WTC11 (cell line): ENCODE measurements around the gene EZR. TPM values are rescaled to one million over a fixed set of nuclear protein-coding genes. Genes with fewer than 3 reads are reported as not detected.
A peak's percentile ranks its signal among the peaks of the same experiment; 100 is the strongest.

ENCODE experiments used
- ATAC-seq: fragments of 200-7000 bp; cut with Tn5 transposase; 2 replicates; pipeline ENCODE4 v1.10.0; 2021; ENCODE audit warnings: mild to moderate bottlenecking, moderate library complexity
- CTCF ChIA-PET: fragments of 300-600 bp; sonication (Branson Sonifier 250); formaldehyde crosslinking; loops from one replicate; lab custom pipeline; 2021; ENCODE audit warnings: antibody characterized with exemption; lab: Charles Lee
- POLR2A ChIA-PET: fragments of 350-600 bp; sonication (Branson Sonifier 250); formaldehyde crosslinking; loops from one replicate; lab custom pipeline; 2021; ENCODE audit warnings: antibody characterized with exemption; lab: Charles Lee
- DNase-seq: peaks from one replicate; pipeline ENCODE4 v3.0.0; 2021; ENCODE audit warnings: low spot score
- H3K27ac Mint-ChIP-seq: 2 replicates; pipeline ENCODE4 v1.8.0; 2021; ENCODE audit warnings: mixed read lengths
- H3K27me3 Mint-ChIP-seq: 2 replicates; pipeline ENCODE4 v1.8.0; 2021; ENCODE audit warnings: low read depth, mild to moderate bottlenecking, moderate library complexity, mixed read lengths
- H3K36me3 Mint-ChIP-seq: 2 replicates; pipeline ENCODE4 v1.8.0; 2021; ENCODE audit warnings: mixed read lengths
- H3K4me1 Mint-ChIP-seq: 2 replicates; pipeline ENCODE4 v1.8.0; 2022; ENCODE audit warnings: mixed read lengths
- H3K4me3 Mint-ChIP-seq: 2 replicates; pipeline ENCODE4 v1.8.0; 2021; ENCODE audit warnings: mild to moderate bottlenecking, moderate library complexity, mixed read lengths
- H3K9me3 Mint-ChIP-seq: 2 replicates; pipeline ENCODE4 v1.8.0; 2021; ENCODE audit warnings: mixed read lengths
- ESRRA ChIP-seq: sonication (generic); formaldehyde crosslinking; IDR thresholded peaks from 2 replicates; pipeline ENCODE4 v1.8.1; 2022; ENCODE audit warnings: mild to moderate bottlenecking, missing genetic modification reagents, borderline replicate concordance
- FOXP4 ChIP-seq: sonication (generic); formaldehyde crosslinking; IDR thresholded peaks from 2 replicates; pipeline ENCODE4 v1.8.0; 2022; ENCODE audit warnings: mild to moderate bottlenecking, missing genetic modification reagents
- GRHL2 ChIP-seq: fragments of 250-450 bp; sonication (Bioruptor Pico); IDR thresholded peaks from 2 replicates; pipeline ENCODE4 v1.8.0; 2022; ENCODE audit warnings: mild to moderate bottlenecking, moderate library complexity; ENCODE audit not compliant: insufficient replicate concordance, severe bottlenecking
- HMGXB4 ChIP-seq: sonication (generic); formaldehyde crosslinking; IDR thresholded peaks from 2 replicates; pipeline ENCODE4 v1.8.1; 2023; ENCODE audit warnings: mild to moderate bottlenecking, moderate library complexity, missing genetic modification reagents
- NFE2L1 ChIP-seq: sonication (generic); formaldehyde crosslinking; IDR thresholded peaks from 2 replicates; pipeline ENCODE4 v1.8.1; 2023; ENCODE audit warnings: missing genetic modification reagents
- NR3C1 ChIP-seq: sonication (generic); formaldehyde crosslinking; conservative IDR thresholded peaks from 2 replicates; pipeline ENCODE4 v1.8.1; 2023; ENCODE audit warnings: low read depth, mild to moderate bottlenecking, missing genetic modification reagents
- OVOL2 ChIP-seq: fragments of 250-450 bp; sonication (Bioruptor Pico); IDR thresholded peaks from 2 replicates; pipeline ENCODE4 v1.9.0; 2021; ENCODE audit warnings: mild to moderate bottlenecking, borderline replicate concordance
- PRRX2 ChIP-seq: fragments of 250-450 bp; sonication (Bioruptor Pico); IDR thresholded peaks from 2 replicates; pipeline ENCODE4 v1.8.0; 2021; ENCODE audit warnings: mild to moderate bottlenecking
- RELA ChIP-seq: sonication (generic); formaldehyde crosslinking; IDR thresholded peaks from 2 replicates; pipeline ENCODE4 v1.8.1; 2022; ENCODE audit warnings: missing genetic modification reagents, mild to moderate bottlenecking, borderline replicate concordance
- RORB ChIP-seq: fragments of 250-450 bp; sonication (Bioruptor Pico); IDR thresholded peaks from 2 replicates; pipeline ENCODE4 v1.9.0; 2021; ENCODE audit warnings: mild to moderate bottlenecking
- SMAD4 ChIP-seq: sonication (generic); formaldehyde crosslinking; IDR thresholded peaks from 2 replicates; pipeline ENCODE4 v1.8.0; 2022; ENCODE audit warnings: mild to moderate bottlenecking, missing genetic modification reagents
- STAT6 ChIP-seq: sonication (generic); formaldehyde crosslinking; conservative IDR thresholded peaks from 2 replicates; pipeline ENCODE4 v1.8.1; 2023; ENCODE audit warnings: mild to moderate bottlenecking, low read depth, missing genetic modification reagents, moderate library complexity
- TEAD1 ChIP-seq: sonication (generic); formaldehyde crosslinking; IDR thresholded peaks from 2 replicates; pipeline ENCODE4 v1.8.0; 2022; ENCODE audit warnings: mild to moderate bottlenecking, missing genetic modification reagents
- TEAD4 ChIP-seq: sonication (generic); formaldehyde crosslinking; IDR thresholded peaks from 2 replicates; pipeline ENCODE4 v1.8.0; 2022; ENCODE audit warnings: mild to moderate bottlenecking, missing genetic modification reagents
- ZNF219 ChIP-seq: sonication (generic); formaldehyde crosslinking; IDR thresholded peaks from 2 replicates; pipeline ENCODE4 v1.8.0; 2023; ENCODE audit warnings: missing genetic modification reagents, mild to moderate bottlenecking, borderline replicate concordance
- ZNF281 ChIP-seq: sonication (generic); formaldehyde crosslinking; IDR thresholded peaks from 2 replicates; pipeline ENCODE4 v1.8.0; 2023; ENCODE audit warnings: mild to moderate bottlenecking, missing genetic modification reagents
- ZNF423 ChIP-seq: fragments of 250-450 bp; sonication (Bioruptor Pico); IDR thresholded peaks from 2 replicates; pipeline ENCODE4 v2.1.2; 2022; ENCODE audit warnings: mild to moderate bottlenecking, moderate library complexity
- ZSCAN18 ChIP-seq: fragments of 250-450 bp; sonication (Bioruptor Pico); IDR thresholded peaks from 2 replicates; pipeline ENCODE4 v2.1.2; 2022; ENCODE audit warnings: mild to moderate bottlenecking, moderate library complexity
- total RNA-seq: library from RNA; stranded (reverse); gene quantifications from 3 replicates; pipeline ENCODE4 v1.2.3, GENCODE V29; 2021
- TF ChIP-seq, protein P1 (sequence below): sonication (generic); formaldehyde crosslinking; IDR thresholded peaks from 2 replicates; pipeline ENCODE4 v1.8.1; 2023; ENCODE audit warnings: mild to moderate bottlenecking, missing genetic modification reagents
- TF ChIP-seq, protein P2 (sequence below): fragments of 250-450 bp; sonication (Bioruptor Pico); IDR thresholded peaks from 2 replicates; pipeline ENCODE4 v1.9.0; 2021; ENCODE audit warnings: mild to moderate bottlenecking

The EZR gene
- total RNA-seq, 1 experiment from 2014 or later, result 215 TPM

- TF ChIP-seq ZNF281 (CRISPR knock-in tag), result no peak
- TF ChIP-seq PRRX2 (CRISPR knock-in tag), result no peak
These were observed 34.7 kb upstream of the EZR start (continued) for GRCh38 chr6:158853880-158854213.

GRCh38 chr6:158853072-158853879 lies 34.1 kb upstream of the EZR start:
- CTCF ChIA-PET, result interaction anchor here (0.6 to 2.0 kb wide), 8 partner anchors 10 to 69 kb away, joined by 3 to 9 read pairs (median 4); partner anchors contain the start of gene EZR
- ATAC-seq (peak; percentile 89), DNase-seq (peak; percentile 91)
- Mint-ChIP-seq H3K36me3 (no peaks in the 10 kb centered on the region), H3K9me3 (no peaks in the 10 kb centered on the region), H3K4me1 (peaks cover 36% of the 10 kb centered on the region), H3K27ac (no peak overlapping the region), H3K4me3 (no peak overlapping the region), H3K27me3 (no peaks in the 10 kb centered on the region)
- POLR2A ChIA-PET, result interaction anchor here (0.5 to 2.8 kb wide), 6 partner anchors 16 to 58 kb away, joined by 3 to 40 read pairs (median 6); partner anchors contain the start of gene EZR
- TF ChIP-seq ZNF423, result peak; percentile 94
- TF ChIP-seq GRHL2 (CRISPR knock-in tag), result no peak
- TF ChIP-seq FOXP4 (CRISPR knock-in tag), result peak; percentile 84; the same call in 1 of the 2 replicates
- 0 out of 2 replicates have a peak, but pooled peaks have one; percentile 19 for TF ChIP-seq ESRRA
- no peak for TF ChIP-seq HMGXB4
- no peak for TF ChIP-seq ZSCAN18 (CRISPR knock-in tag)
- TF ChIP-seq, protein P1, sequence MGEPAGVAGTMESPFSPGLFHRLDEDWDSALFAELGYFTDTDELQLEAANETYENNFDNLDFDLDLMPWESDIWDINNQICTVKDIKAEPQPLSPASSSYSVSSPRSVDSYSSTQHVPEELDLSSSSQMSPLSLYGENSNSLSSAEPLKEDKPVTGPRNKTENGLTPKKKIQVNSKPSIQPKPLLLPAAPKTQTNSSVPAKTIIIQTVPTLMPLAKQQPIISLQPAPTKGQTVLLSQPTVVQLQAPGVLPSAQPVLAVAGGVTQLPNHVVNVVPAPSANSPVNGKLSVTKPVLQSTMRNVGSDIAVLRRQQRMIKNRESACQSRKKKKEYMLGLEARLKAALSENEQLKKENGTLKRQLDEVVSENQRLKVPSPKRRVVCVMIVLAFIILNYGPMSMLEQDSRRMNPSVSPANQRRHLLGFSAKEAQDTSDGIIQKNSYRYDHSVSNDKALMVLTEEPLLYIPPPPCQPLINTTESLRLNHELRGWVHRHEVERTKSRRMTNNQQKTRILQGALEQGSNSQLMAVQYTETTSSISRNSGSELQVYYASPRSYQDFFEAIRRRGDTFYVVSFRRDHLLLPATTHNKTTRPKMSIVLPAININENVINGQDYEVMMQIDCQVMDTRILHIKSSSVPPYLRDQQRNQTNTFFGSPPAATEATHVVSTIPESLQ (CRISPR knock-in tag), result no peak
- TF ChIP-seq NFE2L1 (CRISPR knock-in tag), result no peak; the same call in none of the 2 replicates
- no peak for TF ChIP-seq STAT6 (CRISPR knock-in tag)
- no peak for TF ChIP-seq NR3C1 (CRISPR knock-in tag)
- TF ChIP-seq, protein P2, sequence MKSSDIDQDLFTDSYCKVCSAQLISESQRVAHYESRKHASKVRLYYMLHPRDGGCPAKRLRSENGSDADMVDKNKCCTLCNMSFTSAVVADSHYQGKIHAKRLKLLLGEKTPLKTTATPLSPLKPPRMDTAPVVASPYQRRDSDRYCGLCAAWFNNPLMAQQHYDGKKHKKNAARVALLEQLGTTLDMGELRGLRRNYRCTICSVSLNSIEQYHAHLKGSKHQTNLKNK (CRISPR knock-in tag), result no peak
- TF ChIP-seq PRRX2 (CRISPR knock-in tag), result 0 out of 2 replicates have a peak, but pooled peaks have one; percentile 62
- no peak for TF ChIP-seq OVOL2
- 0 out of 2 replicates have a peak, but pooled peaks have one; percentile 14 for TF ChIP-seq SMAD4 (CRISPR knock-in tag)
- TF ChIP-seq RELA (CRISPR knock-in tag), result no peak
- TF ChIP-seq RORB (CRISPR knock-in tag), result no peak
- no peak; the same call in 1 of the 2 replicates for TF ChIP-seq TEAD4
- peak; percentile 90; the same call in 1 of the 2 replicates for TF ChIP-seq TEAD1 (CRISPR knock-in tag)
- TF ChIP-seq ZNF219, result no peak
